HEK293 (cell line): ENCODE measurements around the gene CAMKK1.
A peak's percentile ranks its signal among the peaks of the same experiment; 100 is the strongest.

ENCODE experiments used
- BCL11B ChIP-seq: fragments of 450-650 bp; formaldehyde crosslinking; IDR thresholded peaks from 2 replicates; pipeline ENCODE4 v1.5.1; 2016; ENCODE audit warnings: low read depth, missing biosample characterization, missing genetic modification characterization
- GFI1B ChIP-seq: fragments of 450-650 bp; formaldehyde crosslinking; IDR thresholded peaks from 2 replicates; pipeline ENCODE4 v1.5.1; 2016; ENCODE audit warnings: missing biosample characterization, missing genetic modification characterization
- GLI4 ChIP-seq: fragments of 450-650 bp; formaldehyde crosslinking; IDR thresholded peaks from 2 replicates; pipeline ENCODE4 v1.5.1; 2016; ENCODE audit warnings: missing biosample characterization, missing genetic modification characterization
- GLIS1 ChIP-seq: fragments of 450-650 bp; formaldehyde crosslinking; IDR thresholded peaks from 2 replicates; pipeline ENCODE4 v1.5.1; 2016; ENCODE audit warnings: missing biosample characterization, missing genetic modification characterization
- KLF7 ChIP-seq: fragments of 450-650 bp; formaldehyde crosslinking; IDR thresholded peaks from 2 replicates; pipeline ENCODE4 v1.5.1; 2016; ENCODE audit warnings: missing biosample characterization, missing genetic modification characterization, borderline replicate concordance
- KLF8 ChIP-seq: fragments of 450-650 bp; formaldehyde crosslinking; IDR thresholded peaks from 2 replicates; pipeline ENCODE4 v1.5.1; 2016; ENCODE audit warnings: missing biosample characterization, missing genetic modification characterization
- MYNN ChIP-seq: fragments of 450-650 bp; formaldehyde crosslinking; IDR thresholded peaks from 2 replicates; pipeline ENCODE4 v1.5.1; 2016; ENCODE audit warnings: missing biosample characterization, missing genetic modification characterization, borderline replicate concordance
- OVOL3 ChIP-seq: fragments of 450-650 bp; formaldehyde crosslinking; IDR thresholded peaks from 2 replicates; pipeline ENCODE4 v1.5.1; 2016; ENCODE audit warnings: missing biosample characterization, missing genetic modification characterization
- WT1 ChIP-seq: fragments of 450-650 bp; formaldehyde crosslinking; IDR thresholded peaks from 2 replicates; pipeline ENCODE4 v1.5.1; 2016; ENCODE audit warnings: missing biosample characterization, missing genetic modification characterization
- ZBTB20 ChIP-seq: fragments of 450-650 bp; formaldehyde crosslinking; IDR thresholded peaks from 2 replicates; pipeline ENCODE4 v1.5.1; 2016; ENCODE audit warnings: missing biosample characterization, missing genetic modification characterization
- ZBTB48 ChIP-seq: fragments of 450-650 bp; formaldehyde crosslinking; IDR thresholded peaks from 2 replicates; pipeline ENCODE4 v1.5.1; 2016; ENCODE audit warnings: missing biosample characterization, missing genetic modification characterization
- ZEB2 ChIP-seq: fragments of 450-650 bp; formaldehyde crosslinking; IDR thresholded peaks from 2 replicates; pipeline ENCODE4 v1.5.1; 2016; ENCODE audit warnings: missing biosample characterization, missing genetic modification characterization
- ZFHX2 ChIP-seq: fragments of 450-650 bp; formaldehyde crosslinking; conservative IDR thresholded peaks from 2 replicates; pipeline ENCODE4 v1.5.1; 2016; ENCODE audit warnings: missing biosample characterization, missing genetic modification characterization
- ZFP37 ChIP-seq: fragments of 450-650 bp; formaldehyde crosslinking; IDR thresholded peaks from 2 replicates; pipeline ENCODE4 v1.5.1; 2016; ENCODE audit warnings: missing biosample characterization, missing genetic modification characterization
- ZFP69B ChIP-seq: fragments of 450-650 bp; formaldehyde crosslinking; IDR thresholded peaks from 2 replicates; pipeline ENCODE4 v1.5.1; 2016; ENCODE audit warnings: missing biosample characterization, missing genetic modification characterization
- ZNF140 ChIP-seq: fragments of 450-650 bp; formaldehyde crosslinking; IDR thresholded peaks from 2 replicates; pipeline ENCODE4 v1.5.1; 2016; ENCODE audit warnings: missing biosample characterization, missing genetic modification characterization
- ZNF2 ChIP-seq: fragments of 450-650 bp; formaldehyde crosslinking; IDR thresholded peaks from 2 replicates; pipeline ENCODE4 v1.5.1; 2016; ENCODE audit warnings: missing biosample characterization, missing genetic modification characterization
- ZNF292 ChIP-seq: fragments of 450-650 bp; formaldehyde crosslinking; IDR thresholded peaks from 2 replicates; pipeline ENCODE4 v1.5.1; 2016; ENCODE audit warnings: low read depth, missing biosample characterization, missing genetic modification characterization, borderline replicate concordance
- ZNF302 ChIP-seq: fragments of 450-650 bp; formaldehyde crosslinking; IDR thresholded peaks from 2 replicates; pipeline ENCODE4 v1.5.1; 2016; ENCODE audit warnings: missing biosample characterization, missing genetic modification characterization, low read depth
- ZNF366 ChIP-seq: fragments of 450-650 bp; formaldehyde crosslinking; conservative IDR thresholded peaks from 2 replicates; pipeline ENCODE4 v1.5.1; 2016; ENCODE audit warnings: missing biosample characterization, missing genetic modification characterization
- ZNF423 ChIP-seq: fragments of 450-650 bp; formaldehyde crosslinking; IDR thresholded peaks from 2 replicates; pipeline ENCODE4 v1.5.1; 2016; ENCODE audit warnings: missing biosample characterization, missing genetic modification characterization
- ZNF501 ChIP-seq: fragments of 450-650 bp; formaldehyde crosslinking; IDR thresholded peaks from 2 replicates; pipeline ENCODE4 v1.5.1; 2016; ENCODE audit warnings: missing biosample characterization, missing genetic modification characterization
- ZNF629 ChIP-seq: fragments of 450-650 bp; formaldehyde crosslinking; IDR thresholded peaks from 2 replicates; pipeline ENCODE4 v1.5.1; 2017; ENCODE audit warnings: missing biosample characterization, missing genetic modification characterization
- ZNF843 ChIP-seq: fragments of 450-650 bp; formaldehyde crosslinking; IDR thresholded peaks from 2 replicates; pipeline ENCODE4 v1.5.1; 2016; ENCODE audit warnings: missing biosample characterization, missing genetic modification characterization
- ZXDB ChIP-seq: fragments of 450-650 bp; formaldehyde crosslinking; IDR thresholded peaks from 2 replicates; pipeline ENCODE4 v1.5.1; 2016; ENCODE audit warnings: missing biosample characterization, missing genetic modification characterization
- TF ChIP-seq, protein P1 (sequence below): fragments of 450-650 bp; formaldehyde crosslinking; IDR thresholded peaks from 2 replicates; pipeline ENCODE4 v1.5.1; 2017; ENCODE audit warnings: missing biosample characterization, missing genetic modification characterization
- TF ChIP-seq, protein P2 (sequence below): fragments of 450-650 bp; formaldehyde crosslinking; IDR thresholded peaks from 2 replicates; pipeline ENCODE4 v1.5.1; 2016; ENCODE audit warnings: missing biosample characterization, missing genetic modification characterization
- TF ChIP-seq, protein P3 (sequence below): fragments of 450-650 bp; formaldehyde crosslinking; IDR thresholded peaks from 2 replicates; pipeline ENCODE4 v1.5.1; 2016; ENCODE audit warnings: missing biosample characterization, missing genetic modification characterization
- TF ChIP-seq, protein P4 (sequence below): fragments of 450-650 bp; formaldehyde crosslinking; IDR thresholded peaks from 2 replicates; pipeline ENCODE4 v1.5.1; 2016; ENCODE audit warnings: missing biosample characterization, missing genetic modification characterization
- TF ChIP-seq, protein P5 (sequence below): fragments of 450-650 bp; formaldehyde crosslinking; IDR thresholded peaks from 2 replicates; pipeline ENCODE4 v1.5.1; 2016; ENCODE audit warnings: missing biosample characterization, missing genetic modification characterization

CAMKK1 gene

DNA sequence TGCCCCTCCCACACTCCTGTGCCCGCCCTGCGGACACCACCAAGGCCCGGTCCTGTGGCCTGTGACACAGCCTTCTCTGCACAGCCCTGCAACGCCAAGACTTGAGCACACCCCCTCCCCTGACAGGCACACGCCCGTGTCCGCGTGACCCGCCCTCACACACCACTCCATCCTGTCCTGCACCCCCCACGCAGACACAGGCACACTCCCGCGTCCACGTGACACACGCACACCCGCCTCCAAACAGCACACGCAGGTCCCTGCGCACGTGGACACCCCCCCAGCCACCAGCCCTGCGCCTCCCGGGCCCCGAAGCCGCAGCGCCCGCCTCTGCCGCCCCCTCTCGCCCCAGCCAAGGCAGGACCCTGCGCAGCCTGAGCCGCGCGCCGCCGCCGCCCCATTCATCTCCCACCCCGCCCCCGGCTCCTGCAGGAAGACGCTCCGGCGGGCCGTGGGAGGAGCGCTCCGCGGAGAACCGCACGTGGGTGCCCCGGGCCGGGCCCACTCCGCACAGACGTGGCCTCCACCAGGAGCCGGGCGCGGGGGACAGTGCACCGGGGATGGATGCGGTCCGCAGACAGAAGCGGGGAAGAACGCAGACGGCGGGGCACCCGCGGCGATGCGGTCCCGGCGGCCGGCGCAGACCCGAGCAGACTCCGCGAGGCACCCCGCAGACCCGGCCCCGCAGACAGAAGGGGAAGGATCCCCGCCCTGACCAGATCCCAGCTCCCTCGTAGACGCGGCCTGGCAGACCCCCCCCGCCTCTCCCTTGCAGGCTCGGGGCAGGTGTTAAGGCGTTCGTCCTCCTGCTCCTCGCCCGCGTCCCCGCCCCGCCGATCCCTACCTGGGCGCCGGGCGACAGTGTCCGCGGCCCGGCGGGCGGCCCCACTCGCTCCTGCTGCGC is 506 bp downstream of the CAMKK1 start (continued):
- TF ChIP-seq, protein P1, sequence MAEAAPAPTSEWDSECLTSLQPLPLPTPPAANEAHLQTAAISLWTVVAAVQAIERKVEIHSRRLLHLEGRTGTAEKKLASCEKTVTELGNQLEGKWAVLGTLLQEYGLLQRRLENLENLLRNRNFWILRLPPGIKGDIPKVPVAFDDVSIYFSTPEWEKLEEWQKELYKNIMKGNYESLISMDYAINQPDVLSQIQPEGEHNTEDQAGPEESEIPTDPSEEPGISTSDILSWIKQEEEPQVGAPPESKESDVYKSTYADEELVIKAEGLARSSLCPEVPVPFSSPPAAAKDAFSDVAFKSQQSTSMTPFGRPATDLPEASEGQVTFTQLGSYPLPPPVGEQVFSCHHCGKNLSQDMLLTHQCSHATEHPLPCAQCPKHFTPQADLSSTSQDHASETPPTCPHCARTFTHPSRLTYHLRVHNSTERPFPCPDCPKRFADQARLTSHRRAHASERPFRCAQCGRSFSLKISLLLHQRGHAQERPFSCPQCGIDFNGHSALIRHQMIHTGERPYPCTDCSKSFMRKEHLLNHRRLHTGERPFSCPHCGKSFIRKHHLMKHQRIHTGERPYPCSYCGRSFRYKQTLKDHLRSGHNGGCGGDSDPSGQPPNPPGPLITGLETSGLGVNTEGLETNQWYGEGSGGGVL: peak; percentile 79
- TF ChIP-seq ZNF292 (tag by site-specific recombination) (peak; percentile 20; the same call in 1 of the 2 replicates), ZBTB20 (tag by site-specific recombination) (peak; percentile 88), KLF7 (tag by site-specific recombination) (peak; percentile 84), ZBTB48 (peak; percentile 75), ZFHX2 (tag by site-specific recombination) (peak; percentile 100), ZFP37 (tag by site-specific recombination) (no peak), OVOL3 (tag by site-specific recombination) (no peak), ZNF423 (tag by site-specific recombination) (0 out of 2 replicates have a peak, but pooled peaks have one; percentile 2), ZXDB (tag by site-specific recombination) (peak; percentile 63), WT1 (tag by site-specific recombination) (peak; percentile 81), ZNF2 (tag by site-specific recombination) (peak; percentile 47; the same call in 1 of the 2 replicates), ZNF302 (no peak), ZNF366 (tag by site-specific recombination) (peak; percentile 65), GFI1B (tag by site-specific recombination) (no peak), GLIS1 (tag by site-specific recombination) (peak; percentile 99), ZNF629 (tag by site-specific recombination) (0 out of 2 replicates have a peak, but pooled peaks have one; percentile 47), ZNF501 (peak; percentile 28; the same call in 1 of the 2 replicates), KLF8 (peak; percentile 97), BCL11B (tag by site-specific recombination) (peak; percentile 77), ZNF843 (tag by site-specific recombination) (peak; percentile 42; the same call in 1 of the 2 replicates), ZNF140 (tag by site-specific recombination) (no peak), ZEB2 (peak; percentile 87), ZFP69B (tag by site-specific recombination) (peak; percentile 38), MYNN (tag by site-specific recombination) (0 out of 2 replicates have a peak, but pooled peaks have one; percentile 13), GLI4 (peak; percentile 58; the same call in 1 of the 2 replicates)
- TF ChIP-seq, protein P2, sequence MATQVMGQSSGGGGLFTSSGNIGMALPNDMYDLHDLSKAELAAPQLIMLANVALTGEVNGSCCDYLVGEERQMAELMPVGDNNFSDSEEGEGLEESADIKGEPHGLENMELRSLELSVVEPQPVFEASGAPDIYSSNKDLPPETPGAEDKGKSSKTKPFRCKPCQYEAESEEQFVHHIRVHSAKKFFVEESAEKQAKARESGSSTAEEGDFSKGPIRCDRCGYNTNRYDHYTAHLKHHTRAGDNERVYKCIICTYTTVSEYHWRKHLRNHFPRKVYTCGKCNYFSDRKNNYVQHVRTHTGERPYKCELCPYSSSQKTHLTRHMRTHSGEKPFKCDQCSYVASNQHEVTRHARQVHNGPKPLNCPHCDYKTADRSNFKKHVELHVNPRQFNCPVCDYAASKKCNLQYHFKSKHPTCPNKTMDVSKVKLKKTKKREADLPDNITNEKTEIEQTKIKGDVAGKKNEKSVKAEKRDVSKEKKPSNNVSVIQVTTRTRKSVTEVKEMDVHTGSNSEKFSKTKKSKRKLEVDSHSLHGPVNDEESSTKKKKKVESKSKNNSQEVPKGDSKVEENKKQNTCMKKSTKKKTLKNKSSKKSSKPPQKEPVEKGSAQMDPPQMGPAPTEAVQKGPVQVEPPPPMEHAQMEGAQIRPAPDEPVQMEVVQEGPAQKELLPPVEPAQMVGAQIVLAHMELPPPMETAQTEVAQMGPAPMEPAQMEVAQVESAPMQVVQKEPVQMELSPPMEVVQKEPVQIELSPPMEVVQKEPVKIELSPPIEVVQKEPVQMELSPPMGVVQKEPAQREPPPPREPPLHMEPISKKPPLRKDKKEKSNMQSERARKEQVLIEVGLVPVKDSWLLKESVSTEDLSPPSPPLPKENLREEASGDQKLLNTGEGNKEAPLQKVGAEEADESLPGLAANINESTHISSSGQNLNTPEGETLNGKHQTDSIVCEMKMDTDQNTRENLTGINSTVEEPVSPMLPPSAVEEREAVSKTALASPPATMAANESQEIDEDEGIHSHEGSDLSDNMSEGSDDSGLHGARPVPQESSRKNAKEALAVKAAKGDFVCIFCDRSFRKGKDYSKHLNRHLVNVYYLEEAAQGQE (tag by site-specific recombination): no peak
- TF ChIP-seq, protein P3, sequence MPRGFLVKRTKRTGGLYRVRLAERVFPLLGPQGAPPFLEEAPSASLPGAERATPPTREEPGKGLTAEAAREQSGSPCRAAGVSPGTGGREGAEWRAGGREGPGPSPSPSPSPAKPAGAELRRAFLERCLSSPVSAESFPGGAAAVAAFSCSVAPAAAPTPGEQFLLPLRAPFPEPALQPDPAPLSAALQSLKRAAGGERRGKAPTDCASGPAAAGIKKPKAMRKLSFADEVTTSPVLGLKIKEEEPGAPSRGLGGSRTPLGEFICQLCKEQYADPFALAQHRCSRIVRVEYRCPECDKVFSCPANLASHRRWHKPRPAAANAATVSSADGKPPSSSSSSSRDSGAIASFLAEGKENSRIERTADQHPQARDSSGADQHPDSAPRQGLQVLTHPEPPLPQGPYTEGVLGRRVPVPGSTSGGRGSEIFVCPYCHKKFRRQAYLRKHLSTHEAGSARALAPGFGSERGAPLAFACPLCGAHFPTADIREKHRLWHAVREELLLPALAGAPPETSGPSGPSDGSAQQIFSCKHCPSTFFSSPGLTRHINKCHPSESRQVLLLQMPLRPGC: peak; percentile 67; the same call in 1 of the 2 replicates
- TF ChIP-seq, protein P4, sequence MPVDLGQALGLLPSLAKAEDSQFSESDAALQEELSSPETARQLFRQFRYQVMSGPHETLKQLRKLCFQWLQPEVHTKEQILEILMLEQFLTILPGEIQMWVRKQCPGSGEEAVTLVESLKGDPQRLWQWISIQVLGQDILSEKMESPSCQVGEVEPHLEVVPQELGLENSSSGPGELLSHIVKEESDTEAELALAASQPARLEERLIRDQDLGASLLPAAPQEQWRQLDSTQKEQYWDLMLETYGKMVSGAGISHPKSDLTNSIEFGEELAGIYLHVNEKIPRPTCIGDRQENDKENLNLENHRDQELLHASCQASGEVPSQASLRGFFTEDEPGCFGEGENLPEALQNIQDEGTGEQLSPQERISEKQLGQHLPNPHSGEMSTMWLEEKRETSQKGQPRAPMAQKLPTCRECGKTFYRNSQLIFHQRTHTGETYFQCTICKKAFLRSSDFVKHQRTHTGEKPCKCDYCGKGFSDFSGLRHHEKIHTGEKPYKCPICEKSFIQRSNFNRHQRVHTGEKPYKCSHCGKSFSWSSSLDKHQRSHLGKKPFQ: no peak
- TF ChIP-seq, protein P5, sequence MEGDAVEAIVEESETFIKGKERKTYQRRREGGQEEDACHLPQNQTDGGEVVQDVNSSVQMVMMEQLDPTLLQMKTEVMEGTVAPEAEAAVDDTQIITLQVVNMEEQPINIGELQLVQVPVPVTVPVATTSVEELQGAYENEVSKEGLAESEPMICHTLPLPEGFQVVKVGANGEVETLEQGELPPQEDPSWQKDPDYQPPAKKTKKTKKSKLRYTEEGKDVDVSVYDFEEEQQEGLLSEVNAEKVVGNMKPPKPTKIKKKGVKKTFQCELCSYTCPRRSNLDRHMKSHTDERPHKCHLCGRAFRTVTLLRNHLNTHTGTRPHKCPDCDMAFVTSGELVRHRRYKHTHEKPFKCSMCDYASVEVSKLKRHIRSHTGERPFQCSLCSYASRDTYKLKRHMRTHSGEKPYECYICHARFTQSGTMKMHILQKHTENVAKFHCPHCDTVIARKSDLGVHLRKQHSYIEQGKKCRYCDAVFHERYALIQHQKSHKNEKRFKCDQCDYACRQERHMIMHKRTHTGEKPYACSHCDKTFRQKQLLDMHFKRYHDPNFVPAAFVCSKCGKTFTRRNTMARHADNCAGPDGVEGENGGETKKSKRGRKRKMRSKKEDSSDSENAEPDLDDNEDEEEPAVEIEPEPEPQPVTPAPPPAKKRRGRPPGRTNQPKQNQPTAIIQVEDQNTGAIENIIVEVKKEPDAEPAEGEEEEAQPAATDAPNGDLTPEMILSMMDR (tag by site-specific recombination): peak; percentile 58; the same call in 1 of the 2 replicates
